ENCODE measurements around the gene TMIGD1. TPM values are rescaled to one million over a fixed set of nuclear protein-coding genes. Genes with fewer than 3 reads are reported as not detected.
A peak's percentile ranks its signal among the peaks of the same experiment; 100 is the strongest.

TMIGD1 gene
- polyA plus RNA-seq, 1 of the 3 experiments (the other 2 are of a cell fraction): not detected

- TF ChIP-seq JUND (IDR thresholded peaks at IDR 0.05): no peak
- TF ChIP-seq POLR2AphosphoS5 (IDR thresholded peaks at IDR 0.05; ENCODE audit: low read depth, low read length): no peak
Measured at GRCh38 chr17:30337393-30337999, 3.6 kb upstream of the TMIGD1 start (continued).

GRCh38 chr17:30336369-30337171, 2.7 kb upstream of the TMIGD1 start:
- POLR2A ChIA-PET: interaction anchor here (1.0 kb wide), 1 partner anchor 220 kb away, joined by 3 read pairs; the partner anchor contains the start of gene NSRP1
- peak; percentile 43 for DNase-seq
- H3K4me2 ChIP-seq: no peak overlapping the region

More at GRCh38 chr17:30336369-30337171, 2.7 kb upstream of the TMIGD1 start:
- Histone ChIP-seq H3K4me3 (ENCODE audit: low read depth in 2 of 2, low read length in 1 of 2) (no peak overlapping the region), H2AFZ (ENCODE audit: low read depth) (no peak overlapping the region), H3F3A (replicated peaks; ENCODE audit: insufficient read depth) (peaks cover 18% of the 10 kb centered on the region), H3K9me2 (no peaks in the 10 kb centered on the region), H3K4me1 (ENCODE audit: control insufficient read depth in 1 of 2, insufficient read depth in 2 of 2, low read depth in 1 of 2, low read length in 1 of 2) (peaks cover 7 to 16% of the 10 kb centered on the region in 2 experiments; a peak in 2 of 4 replicates), H3K9ac (no peak overlapping the region), H3K36me3 (replicated peaks in 1 of 2; ENCODE audit: control insufficient read depth in 1 of 2, insufficient read depth in 2 of 2, low read length in 1 of 2) (no peaks in the 10 kb centered on the region), H3K27me3 (ENCODE audit: insufficient read depth) (no peaks in the 10 kb centered on the region), H4K20me1 (ENCODE audit: insufficient read depth) (no peaks in the 10 kb centered on the region), H3K27ac (ENCODE audit: low read depth in 2 of 2, low read length in 1 of 2) (no peak overlapping the region), H3K79me2 (ENCODE audit: insufficient read depth) (no peaks in the 10 kb centered on the region), H3K9me3 (no peaks in the 10 kb centered on the region)
- TF ChIP-seq TEAD4 (IDR thresholded peaks at IDR 0.05; ENCODE audit: borderline replicate concordance, insufficient read depth) (no peak), EZH2phosphoT487 (IDR thresholded peaks at IDR 0.05; ENCODE audit: borderline replicate concordance, low read depth) (no peak), CHD2 (IDR thresholded peaks at IDR 0.05; ENCODE audit: low read length, partially characterized antibody) (no peak), USF1 (IDR thresholded peaks at IDR 0.05; ENCODE audit: borderline replicate concordance, low read depth) (peak; percentile 39; the same call in 1 of the 2 replicates), YY1 (IDR thresholded peaks at IDR 0.05; ENCODE audit: low read depth) (peak; percentile 75; the same call in 1 of the 2 replicates), RAD21 (IDR thresholded peaks at IDR 0.05; ENCODE audit: low read length) (peak; percentile 67), NRF1 (IDR thresholded peaks at IDR 0.05; ENCODE audit: low read depth, low read length) (no peak), CTCF (IDR thresholded peaks at IDR 0.05) (peak; percentile 86), MAX (IDR thresholded peaks at IDR 0.05; ENCODE audit: low read depth) (0 out of 2 replicates have a peak, but pooled peaks have one; percentile 17)
- CTCF ChIA-PET: interaction anchor here (0.6 to 6.0 kb wide), 26 partner anchors 8 to 471 kb away, joined by 3 to 54 read pairs (median 3); partner anchors contain the start of gene BLMH
- 30% methylated on average over 8 of the region's 8 CpGs for WGBS (ENCODE audit: low lambda C conversion rate)
